HL-60 (cell line): ENCODE data around the gene MSS51.

Source experiments
- DNase-seq, 2 experiments: peaks; one replicate each; pipeline ENCODE4 v3.0.0-alpha.2; 2010 to 2020; ENCODE audit warnings: low read depth in 1 of 2, low spot score in 1 of 2
- H3K27ac ChIP-seq: fragments of 250-450 bp; sonication (Bioruptor Pico); replicated peaks from 2 replicates; pipeline ENCODE4 v1.5.1; 2020; ENCODE audit warnings: mild to moderate bottlenecking, moderate library complexity
- H3K27me3 ChIP-seq: fragments of 250-450 bp; sonication (Bioruptor Pico); 2 replicates; pipeline ENCODE4 v1.5.1; 2021; ENCODE audit warnings: mild to moderate bottlenecking, moderate library complexity; ENCODE audit not compliant: insufficient read depth, poor library complexity, severe bottlenecking
- H3K4me3 ChIP-seq: replicated peaks from 2 replicates; pipeline ENCODE4 v1.5.1; 2011; ENCODE audit warnings: mild to moderate bottlenecking, control low read depth, low read length; ENCODE audit not compliant: insufficient read depth
- CTCF ChIP-seq: IDR thresholded peaks from one replicate; pipeline ENCODE4 v1.5.1; 2011; ENCODE audit warnings: low read length, control low read depth, inconsistent platforms; ENCODE audit not compliant: insufficient read depth
- GABPA ChIP-seq: IDR thresholded peaks from 2 replicates; pipeline ENCODE4 v1.6.1; 2012; ENCODE audit warnings: low read depth
- POLR2AphosphoS5 ChIP-seq: IDR thresholded peaks from 2 replicates; pipeline ENCODE4 v1.6.1; 2012; ENCODE audit warnings: low read depth
- REST ChIP-seq: IDR thresholded peaks from 2 replicates; pipeline ENCODE4 v1.6.1; 2012; ENCODE audit warnings: low read depth; ENCODE audit not compliant: insufficient replicate concordance
- SPI1 ChIP-seq: IDR thresholded peaks from 2 replicates; pipeline ENCODE4 v1.6.1; 2012; ENCODE audit warnings: low read depth, mild to moderate bottlenecking, borderline replicate concordance

MSS51 gene

GRCh38 chr10:73388228-73388627 lies 45.1 kb downstream of the MSS51 start:
- no peak overlapping the region for H3K27ac ChIP-seq
- DNase-seq, result no peak
- no peaks in the 10 kb centered on the region for H3K27me3 ChIP-seq
- TF ChIP-seq REST (no peak), POLR2AphosphoS5 (no peak), GABPA (no peak), CTCF (no peak), SPI1 (no peak)
- H3K4me3 ChIP-seq, result no peak overlapping the region

GRCh38 chr10:73386583-73386982 lies 46.8 kb downstream of the MSS51 start:
- Histone ChIP-seq H3K27me3 (no peaks in the 10 kb centered on the region), H3K4me3 (no peak overlapping the region), H3K27ac (no peak overlapping the region)
- DNase-seq, result no peak
- TF ChIP-seq GABPA (no peak), CTCF (no peak), SPI1 (no peak), POLR2AphosphoS5 (no peak), REST (no peak)

- TF ChIP-seq POLR2AphosphoS5, result no peak
- TF ChIP-seq CTCF, result no peak
- TF ChIP-seq REST, result no peak
- TF ChIP-seq GABPA, result no peak
- no peak for TF ChIP-seq SPI1
- no peak for DNase-seq
- Histone ChIP-seq H3K4me3 (no peak overlapping the region), H3K27me3 (no peaks in the 10 kb centered on the region), H3K27ac (no peak overlapping the region)
Observed at GRCh38 chr10:73379064-73379748, 54.2 kb downstream of the MSS51 start.
